A673 (cell line): ENCODE results near the gene SHOC2. TPM values are rescaled to one million over a fixed set of nuclear protein-coding genes. Genes with fewer than 3 reads are reported as not detected.

Source experiments
- BruUV-seq: library from RNA; stranded (reverse); fragments of 400-500 nt; replicated peaks from 2 replicates; lab custom pipeline; 2021; lab: Mats Ljungman, UMichigan
- CTCF ChIA-PET: fragments of 300-600 bp; sonication (Branson Sonifier 250); formaldehyde crosslinking; loops from one replicate; lab custom pipeline; 2022; ENCODE audit warnings: antibody characterized with exemption; lab: Charles Lee
- POLR2A ChIA-PET: fragments of 300-600 bp; sonication (Branson Sonifier 250); formaldehyde crosslinking; loops from one replicate; lab custom pipeline; 2022; ENCODE audit warnings: antibody characterized with exemption; ENCODE audit not compliant: low non-redundant PET; lab: Charles Lee
- DNase-seq: peaks from one replicate; pipeline ENCODE4 v3.0.0-alpha.2; 2015; ENCODE audit warnings: low spot score
- H3K27ac ChIP-seq: fragments of 200-600 bp; sonication (generic); 2 replicates; pipeline ENCODE4 v1.5.1; 2016; ENCODE audit warnings: mixed run types, low read depth, mild to moderate bottlenecking, mixed read lengths, antibody characterized with exemption, low read length; ENCODE audit not compliant: poor library complexity, severe bottlenecking
- H3K27me3 ChIP-seq: fragments of 200-600 bp; sonication (generic); replicated peaks from 2 replicates; pipeline ENCODE4 v1.6.1; 2017; ENCODE audit warnings: mixed run types, low read depth, mild to moderate bottlenecking, mixed read lengths, antibody characterized with exemption, low read length; ENCODE audit not compliant: insufficient read depth, poor library complexity
- H3K36me3 ChIP-seq: fragments of 200-600 bp; sonication (generic); 2 replicates; pipeline ENCODE4 v1.6.1; 2016; ENCODE audit warnings: mixed run types, mild to moderate bottlenecking, mixed read lengths, antibody characterized with exemption, low read length; ENCODE audit not compliant: insufficient read depth, poor library complexity, severe bottlenecking
- H3K4me1 ChIP-seq: fragments of 200-600 bp; sonication (generic); 2 replicates; pipeline ENCODE4 v1.6.1; 2017; ENCODE audit warnings: mixed run types, mild to moderate bottlenecking, mixed read lengths, antibody characterized with exemption, low read length; ENCODE audit not compliant: insufficient read depth, poor library complexity, severe bottlenecking
- H3K4me3 ChIP-seq: fragments of 200-600 bp; sonication (generic); 2 replicates; pipeline ENCODE4 v1.5.1; 2016; ENCODE audit warnings: low read depth, mixed run types, mild to moderate bottlenecking, mixed read lengths, low read length; ENCODE audit not compliant: poor library complexity, severe bottlenecking
- H3K9me3 ChIP-seq: fragments of 200-600 bp; sonication (generic); 2 replicates; pipeline ENCODE4 v1.6.1; 2016; ENCODE audit warnings: mixed run types, low read depth, mild to moderate bottlenecking, mixed read lengths, antibody characterized with exemption, low read length; ENCODE audit not compliant: poor library complexity, severe bottlenecking
- CTCF ChIP-seq: fragments of 300-800, 200-600 bp; sonication (generic); conservative IDR thresholded peaks from 2 replicates; pipeline ENCODE4 v1.5.1; 2017; ENCODE audit warnings: low read depth, mild to moderate bottlenecking, antibody characterized with exemption, low read length, moderate library complexity, mixed read lengths
- EZH2 ChIP-seq: fragments of 200-600 bp; sonication (generic); IDR thresholded peaks from 2 replicates; pipeline ENCODE4 v1.6.1; 2017; ENCODE audit warnings: borderline replicate concordance, low read depth, mild to moderate bottlenecking, mixed read lengths, antibody characterized with exemption, low read length; ENCODE audit not compliant: poor library complexity, severe bottlenecking
- intact Hi-C: fragments of 100-400 bp; cut with micrococcal nuclease; formaldehyde crosslinking; loops from one replicate; pipeline ENCODE4 v1.10.0; 2022; ENCODE audit not compliant: unreplicated experiment
- total RNA-seq: library from RNA; stranded (reverse); gene quantifications from 2 replicates; pipeline ENCODE4 v1.2.3, GENCODE V29; 2021

Gene SHOC2
- total RNA-seq, 1 experiment from 2014 or later = 37.6 TPM

GRCh38 chr10:110985497-110986275 lies 66.3 kb downstream of the SHOC2 start:
- intact Hi-C loops = no loop called here
- ChIA-PET CTCF (no interaction called here), POLR2A (interaction anchor here (0.5 kb wide), 1 partner anchor 41 kb away, joined by 3 read pairs; no protein-coding TSS in a partner anchor)
- peaks cover 8% of the 10 kb centered on the region for H3K4me1 ChIP-seq
- no peaks in the 10 kb centered on the region for H3K27me3 ChIP-seq
- no peaks in the 10 kb centered on the region for H3K36me3 ChIP-seq
- no peaks in the 10 kb centered on the region for H3K9me3 ChIP-seq
- no peak overlapping the region for H3K4me3 ChIP-seq
- DNase-seq = no peak
- TF ChIP-seq CTCF (no peak), EZH2 (no peak)
- BruUV-seq = no TSS peak
- no peak overlapping the region for H3K27ac ChIP-seq

DNA sequence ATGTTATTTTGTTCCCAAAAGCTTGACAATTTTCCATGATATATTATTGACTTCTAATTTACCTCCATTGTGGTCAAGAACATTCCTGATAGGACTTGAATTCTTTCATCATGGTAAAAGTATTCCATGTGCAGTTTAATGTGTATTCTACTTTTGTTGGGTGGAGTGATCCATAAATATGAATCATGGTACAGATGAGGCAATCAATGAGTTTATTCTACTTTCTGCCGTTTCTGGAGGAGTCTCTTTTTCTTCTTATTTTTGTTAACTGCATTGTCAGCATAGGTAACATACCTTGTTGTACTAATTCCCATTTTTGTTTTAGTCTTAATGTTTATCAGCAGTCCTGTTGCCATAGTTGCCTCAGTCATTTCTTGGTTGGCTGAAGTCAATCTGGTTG lies 69.6 kb downstream of the SHOC2 start:
- H3K4me1 ChIP-seq = peaks cover 18% of the 10 kb centered on the region
- no peak for DNase-seq
- intact Hi-C loops = no loop called here
- H3K36me3 ChIP-seq = no peaks in the 10 kb centered on the region
- H3K27ac ChIP-seq = no peak overlapping the region
- no peaks in the 10 kb centered on the region for H3K27me3 ChIP-seq
- ChIA-PET CTCF (no interaction called here), POLR2A (no interaction called here)
- H3K4me3 ChIP-seq = no peak overlapping the region
- no TSS peak for BruUV-seq
- TF ChIP-seq EZH2 (no peak), CTCF (no peak)
- H3K9me3 ChIP-seq = no peaks in the 10 kb centered on the region

- TF ChIP-seq CTCF (no peak), EZH2 (no peak)
- Histone ChIP-seq H3K27ac (no peak overlapping the region), H3K36me3 (no peaks in the 10 kb centered on the region), H3K4me3 (no peak overlapping the region), H3K4me1 (peaks cover 10% of the 10 kb centered on the region), H3K9me3 (no peaks in the 10 kb centered on the region), H3K27me3 (no peaks in the 10 kb centered on the region)
- DNase-seq = no peak
- intact Hi-C loops = no loop called here
- POLR2A ChIA-PET = no interaction called here
- CTCF ChIA-PET = no interaction called here
- BruUV-seq = no TSS peak
Observed at GRCh38 chr10:110992006-110992800, 72.8 kb downstream of the SHOC2 start.
